GM19455 (cell line): ENCODE data around the gene GULP1.
"Not testable (repeated sequence)": the region's sequence is repeated elsewhere in the genome, so short reads cannot be mapped to it uniquely, and the experiment has no call there.

Experiments
- ATAC-seq: cut with Tn5 transposase; IDR thresholded peaks from one replicate; pipeline ENCODE4 v1.9.1; 2021; ENCODE audit not compliant: unreplicated experiment

Gene GULP1

DNA sequence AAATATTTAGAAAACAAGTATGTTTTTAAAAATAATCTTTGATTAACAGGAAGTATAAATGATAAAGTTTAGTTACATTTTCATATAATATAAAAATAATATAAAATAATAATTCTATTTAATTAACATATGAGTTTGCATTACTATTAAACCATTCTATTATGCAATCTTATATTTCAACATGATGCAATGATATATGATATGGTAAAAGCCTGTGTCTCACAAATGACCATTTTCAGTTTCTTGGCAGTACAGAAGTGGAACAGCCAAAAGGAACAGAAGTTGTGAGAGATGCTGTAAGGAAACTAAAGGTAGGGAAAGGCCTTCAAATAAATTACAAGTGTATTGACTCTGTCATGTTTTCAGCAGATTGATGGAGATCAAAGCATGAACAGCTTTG is 230.8 kb downstream of the GULP1 start:
- no peak for ATAC-seq

DNA sequence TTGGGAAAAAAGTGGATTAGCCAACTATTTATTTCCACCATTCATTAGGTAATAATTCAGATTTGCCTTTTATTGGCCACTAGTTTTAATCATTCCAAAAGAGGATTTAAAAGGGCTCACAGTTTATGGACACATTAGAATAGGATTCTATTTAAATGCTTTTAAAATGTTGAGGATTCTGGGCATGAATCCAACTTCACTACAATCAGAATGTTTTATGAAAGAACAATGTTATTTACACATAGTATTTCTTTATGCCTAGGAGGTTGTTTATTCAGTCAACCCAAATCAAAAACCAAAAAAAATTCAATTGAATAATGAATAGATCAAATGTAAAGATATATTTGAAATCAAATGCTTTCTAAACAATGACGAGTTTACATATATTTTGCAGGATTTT is 232.2 kb downstream of the GULP1 start:
- no peak for ATAC-seq

GRCh38 chr2:188524519-188525113 is 232.9 kb downstream of the GULP1 start:
- ATAC-seq, result peak; percentile 72

DNA sequence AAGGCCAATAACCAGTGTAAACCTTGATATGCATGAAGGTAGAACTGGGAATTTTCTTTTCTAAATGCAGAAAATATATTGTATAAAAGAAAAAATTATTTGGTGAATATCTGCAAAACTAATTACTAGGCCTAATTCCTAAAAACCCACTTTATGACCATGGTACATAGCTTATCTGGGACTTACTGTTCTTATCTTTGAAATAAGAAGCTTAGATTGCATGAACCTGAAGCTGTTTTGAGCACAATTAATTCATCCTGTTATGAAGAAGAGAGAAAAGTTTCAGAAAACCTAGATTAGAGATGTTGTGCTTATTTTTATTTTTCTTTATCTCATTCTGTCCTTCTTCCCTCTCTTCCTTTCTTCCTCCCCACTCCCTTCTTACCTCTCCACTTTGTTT is 235.0 kb downstream of the GULP1 start:
- ATAC-seq, result no peak

DNA sequence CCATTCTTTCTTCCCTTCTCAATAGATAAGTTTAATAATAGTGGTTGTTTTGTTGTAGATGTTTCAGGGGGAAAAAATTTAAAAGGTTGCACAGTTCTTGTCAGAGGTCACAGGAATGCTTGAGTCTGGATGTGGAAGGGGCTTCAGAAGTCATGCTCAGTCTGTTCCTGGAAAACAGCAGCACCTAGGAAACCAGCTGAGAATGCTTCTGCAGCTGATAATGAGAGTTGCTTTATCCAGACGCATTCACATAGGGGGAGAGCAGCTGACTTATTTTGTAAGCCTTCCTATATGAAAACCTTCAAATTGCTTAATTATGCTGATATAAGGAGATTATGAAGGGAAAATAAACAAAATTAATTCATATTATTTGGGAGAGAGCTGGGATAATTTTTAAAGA is 235.5 kb downstream of the GULP1 start:
- ATAC-seq, result no peak

DNA sequence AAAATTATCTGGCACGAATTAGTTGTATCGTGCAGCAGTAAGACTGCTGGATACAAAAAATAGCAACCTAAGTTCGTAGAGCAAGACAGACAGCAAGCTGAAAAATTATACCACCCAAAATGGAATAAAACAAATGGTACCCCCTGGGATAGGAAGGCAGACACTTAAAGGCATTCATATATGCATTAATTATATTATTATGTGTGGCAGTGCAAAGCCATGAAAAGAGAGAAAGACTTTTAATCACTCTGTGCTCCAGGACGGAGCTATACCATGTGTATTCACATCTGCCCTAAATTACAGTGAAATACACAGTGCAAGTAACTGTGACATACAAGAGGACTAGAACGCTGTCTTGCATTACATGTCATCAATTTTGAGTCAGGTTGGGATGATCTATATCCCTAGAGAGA is 235.9 kb downstream of the GULP1 start:
- ATAC-seq, result no peak

DNA sequence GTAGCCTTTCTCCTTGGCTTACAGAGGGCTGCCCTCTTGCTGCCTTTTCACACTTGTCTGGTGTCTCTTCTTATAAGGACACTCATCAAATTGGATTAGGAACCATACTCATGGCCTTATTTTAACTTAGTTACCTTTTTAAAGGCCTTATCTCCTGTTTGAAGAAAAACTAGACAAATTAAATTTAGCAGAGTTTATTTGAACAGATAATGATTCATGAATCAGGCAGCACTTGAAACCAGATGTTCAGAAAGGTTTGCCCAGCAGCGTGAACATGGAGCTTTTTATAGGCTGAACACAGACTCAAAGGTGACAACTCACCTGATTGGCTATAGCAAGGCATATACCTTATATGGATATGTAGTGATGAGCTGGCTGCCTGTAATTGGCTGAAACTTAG is 238.0 kb downstream of the GULP1 start:
- no peak for ATAC-seq

DNA sequence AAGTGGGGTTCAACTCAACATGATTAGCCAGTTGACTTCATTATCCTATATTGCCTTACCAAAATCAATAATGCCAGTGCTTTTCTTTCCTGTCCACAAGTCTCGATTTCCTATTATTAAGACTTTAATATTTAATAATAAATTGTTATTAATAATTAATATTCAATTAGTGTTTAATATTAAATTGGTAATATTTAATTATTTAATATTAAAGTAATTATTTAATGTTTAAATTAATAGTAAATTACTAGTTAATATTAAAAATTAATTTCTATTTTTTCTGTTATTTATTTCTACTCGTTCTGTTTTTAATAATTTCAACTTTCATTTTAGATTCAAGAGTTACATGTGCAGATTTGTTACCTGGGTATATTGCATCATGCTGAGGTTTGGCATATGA is 243.2 kb downstream of the GULP1 start:
- ATAC-seq, result no peak

GRCh38 chr2:188551671-188552070 is 260.0 kb downstream of the GULP1 start:
- no peak for ATAC-seq

DNA sequence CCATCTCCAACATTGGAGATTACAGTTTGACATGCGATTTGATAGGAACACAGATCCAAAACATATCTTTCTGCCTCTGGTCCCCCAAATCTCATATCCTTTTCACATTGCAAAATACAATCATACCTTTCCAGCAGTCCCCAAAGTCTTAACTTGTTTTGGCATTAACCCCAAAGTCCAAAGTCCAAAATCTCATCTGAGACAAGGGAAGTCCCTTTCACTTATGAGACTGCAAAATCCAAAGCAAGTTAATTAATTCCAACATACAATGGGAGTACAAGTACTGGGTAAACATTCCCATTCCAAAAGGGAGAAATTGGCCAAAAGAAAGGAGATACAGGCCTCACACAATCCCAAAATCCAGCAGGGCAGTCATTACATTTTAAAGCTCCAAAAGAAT is 265.4 kb downstream of the GULP1 start:
- ATAC-seq, result no peak

- ATAC-seq, result not testable (repeated sequence)
Measured at GRCh38 chr2:188559455-188559854, 267.8 kb downstream of the GULP1 start.

DNA sequence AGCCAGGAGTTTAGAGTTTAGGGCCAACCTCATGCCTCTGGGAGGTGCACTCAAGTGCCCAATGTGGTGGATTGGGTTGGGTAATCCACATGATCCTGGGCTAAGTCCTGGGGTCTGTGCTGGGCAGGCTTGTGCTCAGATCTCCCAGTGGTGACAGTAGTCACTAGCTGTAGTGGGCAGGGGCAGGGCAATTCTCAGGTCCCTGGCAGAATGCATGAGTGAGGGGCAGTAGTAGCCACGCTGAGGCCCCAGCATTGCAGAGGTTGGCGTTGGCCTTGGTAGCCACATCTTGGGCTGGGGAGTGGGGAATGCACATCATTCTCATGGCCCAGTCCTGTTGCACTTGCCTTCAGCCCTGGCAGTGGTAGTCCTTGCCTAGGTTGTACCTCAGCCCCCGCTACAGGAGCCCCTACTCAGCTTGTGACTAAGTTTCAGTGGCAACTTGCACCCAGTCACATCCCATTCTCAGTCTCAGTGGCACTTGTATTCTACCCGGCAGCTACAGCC is 269.9 kb downstream of the GULP1 start:
- no peak for ATAC-seq

DNA sequence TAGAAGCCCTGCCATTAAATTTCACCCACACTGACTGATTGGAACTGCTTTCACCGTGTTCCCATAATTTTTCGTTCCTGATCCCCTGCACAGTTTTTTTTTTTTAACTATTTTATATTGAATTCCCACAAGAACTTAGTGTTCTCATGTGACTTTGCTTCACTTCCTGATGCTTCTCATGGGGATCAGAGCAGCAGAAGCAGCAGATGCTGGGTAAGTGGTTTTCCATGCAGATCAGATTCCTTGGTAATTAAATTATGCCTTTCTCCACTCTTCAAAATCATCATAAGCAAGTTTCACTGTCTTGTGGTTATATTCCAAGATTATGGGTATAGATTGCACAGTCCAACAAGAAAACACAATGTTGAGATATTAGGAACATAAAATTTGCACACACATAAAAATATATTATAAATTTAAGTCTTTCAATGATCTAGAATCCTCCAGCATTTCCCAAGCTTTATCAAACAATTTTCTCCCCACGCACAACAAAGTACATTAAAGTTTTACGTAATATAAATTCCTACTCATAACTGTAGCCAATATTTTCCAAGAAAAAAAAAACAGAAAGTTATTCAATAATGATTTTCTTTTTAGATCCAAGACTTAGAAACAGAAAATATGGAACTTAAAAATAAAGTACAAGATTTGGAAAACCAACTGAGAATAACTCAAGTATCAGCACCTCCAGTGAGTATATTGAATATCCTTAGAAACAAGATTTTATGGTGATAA is 277.9 kb downstream of the GULP1 start:
- no peak for ATAC-seq

DNA sequence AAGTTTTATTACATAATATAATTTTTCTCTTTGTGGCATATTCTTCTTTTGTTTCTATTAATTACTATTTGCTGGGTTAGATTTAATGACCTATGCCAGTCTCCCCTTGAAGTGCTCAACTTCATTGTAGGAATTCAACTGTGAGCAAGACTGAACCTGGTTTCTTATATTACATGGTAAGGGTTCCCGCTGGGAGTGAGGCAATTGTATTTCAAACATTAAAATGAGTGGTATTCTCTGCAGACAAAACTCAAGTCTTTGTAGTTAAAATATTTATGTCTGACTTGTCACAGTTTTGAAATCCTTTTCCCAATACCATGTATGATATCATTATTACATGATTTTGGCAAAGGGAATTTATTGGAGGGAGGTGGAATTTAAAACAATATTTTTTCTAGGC is 278.7 kb downstream of the GULP1 start:
- no peak for ATAC-seq

GRCh38 chr2:188571543-188572303 is 280.0 kb downstream of the GULP1 start:
- no peak for ATAC-seq

- ATAC-seq, result no peak
Measured at GRCh38 chr2:188572592-188572991, 280.9 kb downstream of the GULP1 start.

GRCh38 chr2:188573453-188573852 is 281.8 kb downstream of the GULP1 start:
- no peak for ATAC-seq

DNA sequence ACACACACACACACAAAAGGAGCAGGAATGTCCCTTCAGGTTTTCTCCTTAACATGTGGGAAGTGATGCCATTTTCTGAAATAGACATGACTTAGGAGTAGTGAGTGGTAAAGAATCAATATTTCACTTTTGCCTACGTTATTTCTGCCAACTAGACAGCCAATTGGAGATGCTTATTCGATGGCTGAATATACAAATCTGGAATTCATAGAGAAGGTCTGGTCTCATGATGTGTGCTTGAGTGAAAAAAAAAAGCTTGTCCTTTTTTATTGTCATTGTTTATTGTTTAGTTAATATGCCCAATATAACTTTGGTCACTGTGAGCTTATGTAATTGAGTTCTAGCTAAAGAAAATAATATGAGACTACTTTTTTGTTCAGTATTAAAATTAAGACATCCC is 284.3 kb downstream of the GULP1 start:
- ATAC-seq, result no peak

DNA sequence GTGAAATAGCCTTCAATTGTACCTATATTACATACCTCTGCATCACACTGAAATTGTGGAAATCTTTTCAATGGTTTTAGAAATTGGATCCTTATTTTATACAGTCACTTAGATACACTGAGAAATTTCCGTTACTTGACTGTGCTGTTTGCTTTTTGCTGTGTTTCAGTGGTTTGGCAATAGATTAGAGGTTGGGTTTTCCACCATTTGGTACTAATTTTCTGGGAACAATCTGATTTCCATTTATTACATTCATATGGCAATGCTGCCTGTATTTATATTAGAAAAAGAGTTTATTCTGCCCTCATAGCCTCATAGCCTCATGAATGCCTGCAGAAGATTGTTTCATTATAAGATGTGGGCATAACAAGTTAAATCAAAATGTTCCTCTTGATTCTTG is 285.0 kb downstream of the GULP1 start:
- no peak for ATAC-seq

DNA sequence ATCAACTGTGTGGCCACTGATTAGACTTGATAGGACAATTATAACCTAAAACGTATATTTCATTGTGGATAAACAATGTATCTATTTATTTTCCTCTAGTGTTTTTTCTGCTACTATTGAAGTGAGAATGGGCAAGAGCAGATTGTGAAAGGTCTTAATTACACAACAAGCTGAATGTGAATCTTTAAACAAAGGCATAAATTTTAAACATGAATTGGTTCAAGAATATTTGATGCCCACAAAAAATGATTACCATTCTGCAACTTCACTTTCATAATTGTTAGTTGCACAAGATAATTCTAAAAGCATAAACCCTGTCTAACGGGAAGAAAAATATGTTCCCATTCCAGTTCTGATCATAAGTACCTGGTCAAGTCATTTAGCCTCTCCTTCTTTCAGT is 285.6 kb downstream of the GULP1 start:
- no peak for ATAC-seq

DNA sequence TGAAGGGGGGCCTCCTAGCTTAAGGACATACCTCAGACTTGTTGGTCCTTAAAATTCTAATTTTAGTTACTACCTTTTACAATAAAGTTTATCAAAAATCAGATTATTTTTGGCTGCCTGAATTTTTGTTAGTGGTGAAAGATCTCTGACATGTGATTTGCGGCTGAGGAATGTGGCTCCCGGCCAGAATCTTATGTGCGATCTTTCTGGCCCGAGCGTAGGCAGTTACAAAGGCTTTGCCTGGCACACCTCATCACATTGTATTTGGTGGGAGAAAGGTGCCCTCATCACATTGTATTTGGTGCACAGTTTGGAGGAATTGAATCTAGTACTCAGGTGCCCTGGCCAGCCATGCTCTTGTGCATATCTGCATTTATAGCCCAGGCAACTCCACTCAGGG is 289.1 kb downstream of the GULP1 start:
- no peak for ATAC-seq

DNA sequence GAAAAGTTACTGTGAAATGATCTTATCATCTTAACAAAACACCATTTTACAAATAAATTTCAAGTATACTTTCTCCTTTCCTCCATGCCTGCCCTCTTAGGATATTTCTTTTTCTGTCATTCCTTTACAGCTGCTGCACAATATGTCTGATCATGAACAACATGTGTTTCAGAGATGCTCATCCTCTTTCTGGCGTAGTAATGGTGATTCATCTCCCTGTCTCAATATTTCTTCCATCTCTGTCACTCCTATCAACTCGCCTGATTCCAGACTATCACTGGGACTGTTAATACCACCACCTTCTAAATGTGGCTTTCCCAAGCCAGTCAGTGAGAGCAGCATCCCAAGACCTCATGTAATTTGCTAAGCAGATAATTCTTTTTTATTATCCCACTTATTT is 290.5 kb downstream of the GULP1 start:
- no peak for ATAC-seq
